B cell (primary cell): ENCODE results near the gene KLK10. TPM values are rescaled to one million over a fixed set of nuclear protein-coding genes. Genes with fewer than 3 reads are reported as not detected.

ENCODE experiments used
- ATAC-seq: fragments of 200-7000 bp; cut with Tn5 transposase; one replicate; pipeline ENCODE4 v1.10.0; 2021; ENCODE audit warnings: low read depth, mild to moderate bottlenecking, moderate number of reproducible peaks, moderate library complexity
- CTCF ChIA-PET: fragments of 350-600 bp; sonication (Branson Sonifier 250); formaldehyde crosslinking; loops from one replicate; lab custom pipeline; 2021; ENCODE audit warnings: antibody characterized with exemption, inconsistent platforms; lab: Charles Lee
- POLR2A ChIA-PET: fragments of 350-600 bp; sonication (Branson Sonifier 250); formaldehyde crosslinking; loops from one replicate; lab custom pipeline; 2021; ENCODE audit warnings: antibody characterized with exemption; lab: Charles Lee
- DNase-seq: peaks from one replicate; pipeline ENCODE4 v3.0.0; 2013
- H2AFZ ChIP-seq: 2 replicates; pipeline ENCODE4 v1.6.1; 2012; ENCODE audit warnings: mild to moderate bottlenecking, low read depth, low read length; ENCODE audit not compliant: insufficient read depth, poor library complexity, severe bottlenecking
- H3K27ac ChIP-seq, 2 donors: 1 replicate in 1 of 2; 2 replicates in 1 of 2; pipeline ENCODE4 v1.5.1; 2012 to 2013; ENCODE audit warnings: low read length in 2 of 2, mild to moderate bottlenecking in 2 of 2, moderate library complexity in 1 of 2
- H3K27me3 ChIP-seq, 4 experiments: fragments of 200-600 bp in 1 of 4; sonication (generic) in 1 of 4; replicated peaks in 1 of 4; 1 replicate in 2 of 4; 2 replicates in 2 of 4; pipeline versions ENCODE4 v1.6.1 to v1.7.0; 2013 to 2016; ENCODE audit warnings: low read length in 3 of 4, mild to moderate bottlenecking in 2 of 4, mixed read lengths in 1 of 4, moderate library complexity in 1 of 4; ENCODE audit not compliant: insufficient read depth in 4 of 4, control insufficient read depth in 3 of 4; ENCODE audit errors: control extremely low read depth in 1 of 4
- H3K36me3 ChIP-seq, 2 experiments: replicated peaks in 1 of 2; 1 replicate in 1 of 2; 2 replicates in 1 of 2; pipeline versions ENCODE4 v1.6.1 to v1.7.1; 2013; ENCODE audit warnings: low read length in 1 of 2; ENCODE audit not compliant: insufficient read depth in 2 of 2, control insufficient read depth in 1 of 2; ENCODE audit errors: control extremely low read depth in 1 of 2, extremely low read depth in 1 of 2
- H3K4me1 ChIP-seq, 2 donors: fragments of 200-600 bp in 1 of 2; sonication (generic) in 1 of 2; 1 replicate in 1 of 2; 2 replicates in 1 of 2; pipeline versions ENCODE4 v1.5.1 to v1.6.1; 2013 to 2017; ENCODE audit warnings: low read length in 2 of 2; ENCODE audit not compliant: control insufficient read depth in 2 of 2, insufficient read depth in 2 of 2
- H3K4me2 ChIP-seq: replicated peaks from 2 replicates; pipeline ENCODE3; 2012; ENCODE audit warnings: mild to moderate bottlenecking, low read depth, low read length; ENCODE audit not compliant: poor library complexity, severe bottlenecking
- H3K4me3 ChIP-seq, 5 experiments: fragments of 200-600 bp in 1 of 5; sonication (generic) in 1 of 5; 1 replicate in 3 of 5; 2 replicates in 2 of 5; pipeline versions ENCODE4 v1.5.1 to v1.7.0; 2011 to 2016; ENCODE audit warnings: low read length in 4 of 5, mild to moderate bottlenecking in 4 of 5, low read depth in 2 of 5, control low read depth in 1 of 5, moderate library complexity in 1 of 5; ENCODE audit not compliant: insufficient read depth in 1 of 5; ENCODE audit errors: control extremely low read depth in 1 of 5, extremely low read depth in 1 of 5
- H3K79me2 ChIP-seq: fragments of 200-600 bp; sonication (generic); one replicate; pipeline ENCODE4 v1.6.0; 2016; ENCODE audit warnings: low read length; ENCODE audit not compliant: control insufficient read depth, insufficient read depth
- H3K9ac ChIP-seq: fragments of 200-600 bp; sonication (generic); 2 replicates; pipeline ENCODE4 v1.6.1; 2017; ENCODE audit warnings: mild to moderate bottlenecking, low read length, moderate library complexity
- H3K9me3 ChIP-seq, 3 donors: one replicate each; pipeline versions ENCODE4 v1.6.1 to v1.7.1; 2013; ENCODE audit warnings: low read length in 2 of 3; ENCODE audit not compliant: control insufficient read depth in 2 of 3, insufficient read depth in 1 of 3; ENCODE audit errors: control extremely low read depth in 1 of 3
- H4K20me1 ChIP-seq: 2 replicates; pipeline ENCODE4 v1.6.0; 2012; ENCODE audit warnings: mild to moderate bottlenecking, low read length; ENCODE audit not compliant: insufficient read depth, control insufficient read depth, poor library complexity, severe bottlenecking
- H3K27ac Mint-ChIP-seq: one replicate; pipeline ENCODE4 v1.8.0; 2021; ENCODE audit warnings: mixed read lengths
- H3K27me3 Mint-ChIP-seq: one replicate; pipeline ENCODE4 v1.8.0; 2021; ENCODE audit warnings: mixed read lengths
- H3K4me1 Mint-ChIP-seq: one replicate; pipeline ENCODE4 v1.8.0; 2021; ENCODE audit warnings: mixed read lengths
- H3K4me3 Mint-ChIP-seq: one replicate; pipeline ENCODE4 v1.8.0; 2021; ENCODE audit warnings: mixed read lengths
- H3K9me3 Mint-ChIP-seq: one replicate; pipeline ENCODE4 v1.8.0; 2022; ENCODE audit warnings: mixed read lengths; ENCODE audit not compliant: insufficient read depth
- CTCF ChIP-seq: fragments of 200-600 bp; IDR thresholded peaks from one replicate; pipeline ENCODE4 v1.8.0; 2022; ENCODE audit warnings: antibody characterized with exemption, mild to moderate bottlenecking
- EZH2 ChIP-seq: IDR thresholded peaks from 2 replicates; pipeline ENCODE4 v1.6.1; 2012; ENCODE audit warnings: borderline replicate concordance, low read depth, mild to moderate bottlenecking, moderate library complexity, low read length; ENCODE audit not compliant: insufficient read depth, poor library complexity, severe bottlenecking
- WGBS: methylation state at CpG from one replicate; pipeline ENCODE4 v1.1.5; 2013; ENCODE audit warnings: missing lambda C conversion rate; ENCODE audit not compliant: insufficient coverage; 5-methylcytosine and 5-hydroxymethylcytosine counted together
- intact Hi-C: fragments of 100-400 bp; cut with micrococcal nuclease; formaldehyde crosslinking; loops from one replicate; pipeline ENCODE4 v1.10.0; 2022
- polyA plus RNA-seq: library from polyadenylated mRNA; depleted of rRNA; stranded (reverse); fragments of >200 nt; gene quantifications from 2 replicates; pipeline ENCODE4 v1.2.3, GENCODE V29; 2012
- total RNA-seq, 2 donors: library from RNA; stranded (reverse); fragments of 120-200 nt in 1 of 2; gene quantifications; 1 replicate in 1 of 2; 2 replicates in 1 of 2; pipeline versions ENCODE4 v1.2.3 to v1.2.4, GENCODE V29; 2013 to 2022

KLK10 gene
- total and polyA plus RNA-seq, 2 donors (not counting 1 experiment from before 2014, with no cell fraction given), result not detected

GRCh38 chr19:51000426-51000825 is 19.1 kb downstream of the KLK10 start:
- Mint-ChIP-seq H3K27ac (no peak overlapping the region), H3K27me3 (peaks cover 33% of the 10 kb centered on the region), H3K4me3 (no peak overlapping the region), H3K9me3 (no peaks in the 10 kb centered on the region), H3K4me1 (no peaks in the 10 kb centered on the region)
- Histone ChIP-seq H3K4me2 (no peak overlapping the region), H4K20me1 (no peaks in the 10 kb centered on the region), H3K4me3 (no peak overlapping the region), H3K79me2 (no peaks in the 10 kb centered on the region), H3K27me3 (peaks cover 0 to 28% (median 2%) of the 10 kb centered on the region in 4 experiments), H2AFZ (no peak overlapping the region), H3K9me3 (peaks cover 0 to 29% (median 0%) of the 10 kb centered on the region in 3 donors), H3K27ac (no peak overlapping the region), H3K4me1 (no peaks in the 10 kb centered on the region), H3K9ac (no peak overlapping the region), H3K36me3 (no peaks in the 10 kb centered on the region)
- DNase-seq (no peak), ATAC-seq (no peak)
- ChIA-PET CTCF (no interaction called here), POLR2A (no interaction called here)
- WGBS, result 94% methylated on average over 9 of the region's 10 CpGs
- intact Hi-C loops, result no loop called here
- TF ChIP-seq CTCF (no peak), EZH2 (no peak)

GRCh38 chr19:50998686-50999085 is 20.8 kb downstream of the KLK10 start:
- no peaks in the 10 kb centered on the region for H3K79me2 ChIP-seq
- H3K4me2 ChIP-seq, result no peak overlapping the region
- H4K20me1 ChIP-seq, result no peaks in the 10 kb centered on the region
- H3K9me3 ChIP-seq, result peaks cover 0 to 30% (median 3%) of the 10 kb centered on the region in 3 donors
- no peaks in the 10 kb centered on the region for H3K4me1 Mint-ChIP-seq
- no peak overlapping the region for H3K4me3 Mint-ChIP-seq
- ATAC-seq, result no peak
- peaks cover 28% of the 10 kb centered on the region for H3K27me3 Mint-ChIP-seq
- intact Hi-C loops, result no loop called here
- no peak overlapping the region for H3K4me3 ChIP-seq
- no peak for TF ChIP-seq EZH2
- no peak for TF ChIP-seq CTCF
- POLR2A ChIA-PET, result no interaction called here
- CTCF ChIA-PET, result no interaction called here
- H3K27ac ChIP-seq, result no peak overlapping the region
- H3K4me1 ChIP-seq, result no peaks in the 10 kb centered on the region
- H3K36me3 ChIP-seq, result no peaks in the 10 kb centered on the region
- no peak overlapping the region for H3K9ac ChIP-seq
- H3K9me3 Mint-ChIP-seq, result no peaks in the 10 kb centered on the region
- peaks cover 0 to 28% (median 2%) of the 10 kb centered on the region in 4 experiments for H3K27me3 ChIP-seq
- DNase-seq, result no peak
- H3K27ac Mint-ChIP-seq, result no peak overlapping the region
- no peak overlapping the region for H2AFZ ChIP-seq
- 96% methylated on average over 4 of the region's 4 CpGs for WGBS
